Measurements from ENCODE around the gene ODF2.
A peak's percentile ranks its signal among the peaks of the same experiment; 100 is the strongest.

ODF2 gene

GRCh38 chr9:128523199-128523925 is 67.6 kb downstream of the ODF2 start:
- peak in 27 of 56 donors; percentile 1 to 67 (median 9) for DNase-seq

- DNase-seq = no peak
These were observed 70.9 kb downstream of the ODF2 start for GRCh38 chr9:128526720-128527119.

GRCh38 chr9:128528445-128529160 is 72.8 kb downstream of the ODF2 start:
- no peak for DNase-seq

GRCh38 chr9:128529191-128529590 is 73.4 kb downstream of the ODF2 start:
- no peak for DNase-seq

GRCh38 chr9:128532581-128532980 is 76.8 kb downstream of the ODF2 start:
- DNase-seq = no peak

GRCh38 chr9:128540634-128541360 is 85.0 kb downstream of the ODF2 start:
- DNase-seq = no peak

- DNase-seq = no peak
These were observed 90.7 kb downstream of the ODF2 start for GRCh38 chr9:128546504-128546903.

GRCh38 chr9:128548876-128549275 is 93.1 kb downstream of the ODF2 start:
- no peak for DNase-seq

- DNase-seq = peak in 18 of 56 donors; percentile 5 to 69 (median 18)
These were observed 94.4 kb downstream of the ODF2 start for GRCh38 chr9:128550226-128550625.

Data from amygdala (tissue), 56 donors.